C4-2B (cell line): Measurements from ENCODE around the gene MAP3K20.

Source experiments
- ZFX ChIP-seq: fragments of 450-650 bp; IDR thresholded peaks from 2 replicates; pipeline ENCODE4 v1.6.1; 2017
- TF ChIP-seq, protein P1 (sequence below): fragments of 450-650 bp; conservative IDR thresholded peaks from 2 replicates; pipeline ENCODE4 v1.5.1; 2017; ENCODE audit warnings: mild to moderate bottlenecking

DNA sequence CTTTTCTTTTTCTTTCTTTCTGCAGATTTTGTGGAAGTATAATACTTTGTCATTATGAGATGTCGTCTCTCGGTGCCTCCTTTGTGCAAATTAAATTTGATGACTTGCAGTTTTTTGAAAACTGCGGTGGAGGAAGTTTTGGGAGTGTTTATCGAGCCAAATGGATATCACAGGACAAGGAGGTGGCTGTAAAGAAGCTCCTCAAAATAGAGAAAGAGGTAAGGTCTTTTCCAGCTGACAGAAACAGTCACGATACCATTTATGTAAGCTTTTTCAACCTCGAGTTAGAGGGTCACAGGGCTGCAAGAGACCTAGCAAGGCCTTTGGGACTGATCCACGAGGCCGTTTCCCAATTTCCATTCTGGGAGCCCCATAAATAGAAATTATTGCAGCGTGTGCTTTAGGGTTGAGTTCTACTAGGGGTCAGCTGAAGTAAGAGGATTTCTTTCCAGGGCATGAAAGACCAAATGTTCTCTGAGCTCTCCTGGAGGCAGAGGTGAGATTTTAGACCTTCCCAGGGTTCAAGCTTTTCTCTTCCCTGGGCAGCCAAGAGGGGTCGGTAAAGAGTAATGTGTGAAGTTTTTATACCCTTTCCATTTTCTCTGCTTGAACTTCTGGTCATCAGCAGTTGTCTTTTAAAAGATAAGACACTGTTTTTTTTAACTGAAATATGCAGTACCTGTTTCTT, 15.5 kb downstream of the MAP3K20 start:
- TF ChIP-seq, protein P1, sequence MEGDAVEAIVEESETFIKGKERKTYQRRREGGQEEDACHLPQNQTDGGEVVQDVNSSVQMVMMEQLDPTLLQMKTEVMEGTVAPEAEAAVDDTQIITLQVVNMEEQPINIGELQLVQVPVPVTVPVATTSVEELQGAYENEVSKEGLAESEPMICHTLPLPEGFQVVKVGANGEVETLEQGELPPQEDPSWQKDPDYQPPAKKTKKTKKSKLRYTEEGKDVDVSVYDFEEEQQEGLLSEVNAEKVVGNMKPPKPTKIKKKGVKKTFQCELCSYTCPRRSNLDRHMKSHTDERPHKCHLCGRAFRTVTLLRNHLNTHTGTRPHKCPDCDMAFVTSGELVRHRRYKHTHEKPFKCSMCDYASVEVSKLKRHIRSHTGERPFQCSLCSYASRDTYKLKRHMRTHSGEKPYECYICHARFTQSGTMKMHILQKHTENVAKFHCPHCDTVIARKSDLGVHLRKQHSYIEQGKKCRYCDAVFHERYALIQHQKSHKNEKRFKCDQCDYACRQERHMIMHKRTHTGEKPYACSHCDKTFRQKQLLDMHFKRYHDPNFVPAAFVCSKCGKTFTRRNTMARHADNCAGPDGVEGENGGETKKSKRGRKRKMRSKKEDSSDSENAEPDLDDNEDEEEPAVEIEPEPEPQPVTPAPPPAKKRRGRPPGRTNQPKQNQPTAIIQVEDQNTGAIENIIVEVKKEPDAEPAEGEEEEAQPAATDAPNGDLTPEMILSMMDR, result peak; percentile 17
- no peak for TF ChIP-seq ZFX
